GM12864 (cell line): ENCODE measurements around the gene CCDC149.

Experiments
- DNase-seq: peaks from one replicate; pipeline ENCODE4 v3.0.0-alpha.2; 2011; ENCODE audit warnings: low read depth
- H3K4me3 ChIP-seq: 2 replicates; pipeline ENCODE4 v1.5.1; 2011; ENCODE audit warnings: mild to moderate bottlenecking, low read depth, low read length, control low read depth
- CTCF ChIP-seq: IDR thresholded peaks from 2 replicates; pipeline ENCODE4 v1.5.1; 2011; ENCODE audit warnings: low read depth, mild to moderate bottlenecking, moderate library complexity, low read length, control low read depth, inconsistent platforms; ENCODE audit errors: missing control alignments

The CCDC149 gene

GRCh38 chr4:24808955-24809354 is 103.9 kb downstream of the CCDC149 start:
- no peak for TF ChIP-seq CTCF
- H3K4me3 ChIP-seq: no peak overlapping the region
- no peak for DNase-seq

GRCh38 chr4:24808261-24808660 is 104.6 kb downstream of the CCDC149 start:
- DNase-seq: no peak
- no peak for TF ChIP-seq CTCF
- H3K4me3 ChIP-seq: no peak overlapping the region

GRCh38 chr4:24807611-24808010 is 105.2 kb downstream of the CCDC149 start:
- H3K4me3 ChIP-seq: no peak overlapping the region
- no peak for TF ChIP-seq CTCF
- no peak for DNase-seq

GRCh38 chr4:24806206-24806990 is 106.4 kb downstream of the CCDC149 start:
- no peak for TF ChIP-seq CTCF
- no peak for DNase-seq
- no peak overlapping the region for H3K4me3 ChIP-seq

GRCh38 chr4:24805566-24805965 is 107.3 kb downstream of the CCDC149 start:
- TF ChIP-seq CTCF: no peak
- DNase-seq: peak; percentile 3
- H3K4me3 ChIP-seq: no peak overlapping the region

GRCh38 chr4:24805067-24805466 is 107.8 kb downstream of the CCDC149 start:
- H3K4me3 ChIP-seq: no peak overlapping the region
- TF ChIP-seq CTCF: no peak
- DNase-seq: no peak

GRCh38 chr4:24802648-24803047 is 110.2 kb downstream of the CCDC149 start:
- no peak for TF ChIP-seq CTCF
- no peak overlapping the region for H3K4me3 ChIP-seq
- DNase-seq: no peak
